ENCODE results near the gene NAE1. TPM values are rescaled to one million over a fixed set of nuclear protein-coding genes. Genes with fewer than 3 reads are reported as not detected.

NAE1 gene
- 10 to 100 TPM in 4 of 5 donors, 1 to 10 TPM in 1; 4.5 to 72.1 (median 16.9) TPM for total RNA-seq
- polyA plus RNA-seq: 10 to 100 TPM; 25.6 to 40.8 (median 32.0) TPM
- long read RNA-seq, donor 1, partial matches to known transcripts: 0 of 3 reads
- long read RNA-seq, donor 1, other reads (novel, unspliced or antisense): 0 of 3 reads
- long read RNA-seq, donor 2, transcript NAE1-201 (20 exons, 1,837 nt): major isoform, 6 of 12 reads
- long read RNA-seq, donor 2, partial matches to known transcripts: 6 of 12 reads
- long read RNA-seq, donor 2, other reads (novel, unspliced or antisense): 0 of 12 reads
- long read RNA-seq, donor 3, partial matches to known transcripts: 0 of 5 reads
- long read RNA-seq, donor 3, other reads (novel, unspliced or antisense): 0 of 5 reads
- long read RNA-seq, donor 4, partial matches to known transcripts: 0 of 2 reads
- long read RNA-seq, donor 4, other reads (novel, unspliced or antisense): 0 of 2 reads
- long read RNA-seq, donor 5, transcript NAE1-201 (20 exons, 1,837 nt): major isoform, 5 of 5 reads
- long read RNA-seq, donor 5, partial matches to known transcripts: 0 of 5 reads
- long read RNA-seq, donor 5, other reads (novel, unspliced or antisense): 0 of 5 reads
- long read RNA-seq, donor 6, transcript NAE1-201 (20 exons, 1,837 nt): major isoform, 17 of 34 reads
- long read RNA-seq, donor 6, partial matches to known transcripts: 10 of 34 reads
- long read RNA-seq, donor 6, other reads (novel, unspliced or antisense): 5 of 34 reads
- long read RNA-seq, donor 7, partial matches to known transcripts: 0 of 3 reads
- long read RNA-seq, donor 7, other reads (novel, unspliced or antisense): 0 of 3 reads
- long read RNA-seq, donor 8, transcript NAE1-201 (20 exons, 1,837 nt): major isoform, 6 of 15 reads
- long read RNA-seq, donor 8, partial matches to known transcripts: 5 of 15 reads
- long read RNA-seq, donor 8, other reads (novel, unspliced or antisense): 0 of 15 reads
- long read RNA-seq, donor 9, partial matches to known transcripts: 8 of 17 reads
- long read RNA-seq, donor 9, other reads (novel, unspliced or antisense): 0 of 17 reads
- long read RNA-seq, donor 10, partial matches to known transcripts: 5 of 11 reads
- long read RNA-seq, donor 10, other reads (novel, unspliced or antisense): 0 of 11 reads

DNA sequence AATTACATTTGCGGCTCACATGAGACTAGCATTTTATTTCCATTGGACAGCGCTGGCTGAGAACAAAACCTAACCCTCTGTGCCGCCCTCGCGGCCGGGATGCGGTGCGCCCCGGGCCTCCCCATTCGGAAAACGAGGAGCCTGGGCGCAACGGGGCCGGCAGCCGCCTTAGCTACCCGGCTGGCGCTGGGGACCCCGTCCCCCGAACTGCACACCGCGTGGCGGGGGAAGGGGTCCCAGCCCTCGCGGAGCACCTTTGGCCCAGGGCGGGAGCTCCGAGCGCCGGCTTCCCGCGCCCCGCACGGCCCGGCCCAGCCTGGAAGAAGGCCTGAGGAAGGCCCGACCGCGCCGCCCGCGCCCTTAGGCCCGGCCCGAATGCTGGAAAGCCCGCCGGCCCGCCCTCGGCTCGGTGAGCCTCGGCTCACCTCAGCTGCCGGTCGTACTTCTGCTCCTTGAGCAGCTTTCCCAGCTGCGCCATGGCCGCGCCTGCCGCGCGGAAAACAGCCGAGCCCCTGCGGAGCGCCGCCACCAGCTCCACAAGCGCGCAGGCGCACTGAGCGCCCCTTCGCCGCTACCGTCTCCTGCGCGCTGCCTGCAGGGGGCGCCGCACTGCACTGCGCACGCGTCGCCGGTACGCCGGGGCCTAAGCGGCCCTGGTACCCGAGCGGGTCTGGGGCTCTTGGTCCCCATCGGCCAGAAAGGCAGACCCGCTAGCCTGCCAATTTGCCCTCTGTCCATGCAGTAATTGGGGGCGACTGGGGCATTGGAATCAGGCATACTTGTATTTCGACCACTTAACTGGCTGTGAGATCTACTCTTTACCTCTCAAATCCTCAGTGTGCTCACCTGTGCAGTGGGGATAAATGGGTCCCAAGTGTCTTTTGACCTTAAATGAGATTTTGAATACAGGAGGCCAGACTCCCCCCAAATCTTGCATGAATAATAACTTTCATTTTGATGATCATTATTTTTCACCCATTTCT lies at the start of gene NAE1:
Gene NAE1, minus strand, starts transcription at position 555 of the 983 bp plus-strand sequence. Its CDS starts 77 bp downstream, at position 478.
- intact Hi-C loops (cut with DNase I; ENCODE audit: low total_unique reads): no loop called here
- TF ChIP-seq POLR2AphosphoS5 (IDR thresholded peaks at IDR 0.05) (peak; percentile 65 to 97 (median 92)), POLR2A (IDR thresholded peaks at IDR 0.05) (peak in 1 of 4 donors; percentile 29), EP300 (IDR thresholded peaks at IDR 0.05) (no peak)
- TF ChIP-seq, protein P1, sequence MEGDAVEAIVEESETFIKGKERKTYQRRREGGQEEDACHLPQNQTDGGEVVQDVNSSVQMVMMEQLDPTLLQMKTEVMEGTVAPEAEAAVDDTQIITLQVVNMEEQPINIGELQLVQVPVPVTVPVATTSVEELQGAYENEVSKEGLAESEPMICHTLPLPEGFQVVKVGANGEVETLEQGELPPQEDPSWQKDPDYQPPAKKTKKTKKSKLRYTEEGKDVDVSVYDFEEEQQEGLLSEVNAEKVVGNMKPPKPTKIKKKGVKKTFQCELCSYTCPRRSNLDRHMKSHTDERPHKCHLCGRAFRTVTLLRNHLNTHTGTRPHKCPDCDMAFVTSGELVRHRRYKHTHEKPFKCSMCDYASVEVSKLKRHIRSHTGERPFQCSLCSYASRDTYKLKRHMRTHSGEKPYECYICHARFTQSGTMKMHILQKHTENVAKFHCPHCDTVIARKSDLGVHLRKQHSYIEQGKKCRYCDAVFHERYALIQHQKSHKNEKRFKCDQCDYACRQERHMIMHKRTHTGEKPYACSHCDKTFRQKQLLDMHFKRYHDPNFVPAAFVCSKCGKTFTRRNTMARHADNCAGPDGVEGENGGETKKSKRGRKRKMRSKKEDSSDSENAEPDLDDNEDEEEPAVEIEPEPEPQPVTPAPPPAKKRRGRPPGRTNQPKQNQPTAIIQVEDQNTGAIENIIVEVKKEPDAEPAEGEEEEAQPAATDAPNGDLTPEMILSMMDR (IDR thresholded peaks at IDR 0.05): peak in 5 of 7 experiments; percentile 86 to 98 (median 91)
- WGBS, 5 donors: 0 to 2% (median 1%) methylated on average over 22 to 84 of the region's 84 CpGs
- H3K4me3 ChIP-seq: peak within 1 kb of the TSS; percentile 80 to 90 (median 83)
- no peaks in the 10 kb centered on the region for H3K27me3 ChIP-seq
- peak within 1 kb of the TSS; percentile 88 to 94 (median 91) for H3K27ac ChIP-seq
- no peaks in the 10 kb centered on the region for H3K9me3 ChIP-seq
- peaks cover 11 to 35% (median 22%) of the 10 kb centered on the region in 4 donors for H3K4me1 ChIP-seq
- peak; percentile 89 to 97 for DNase-seq
- peaks cover 7 to 29% (median 22%) of the 10 kb centered on the region in 4 donors for H3K36me3 ChIP-seq

- WGBS, 5 donors: 54 to 64% (median 62%) methylated on average over 5 of the region's 5 CpGs
- Histone ChIP-seq H3K27ac (no peak overlapping the region), H3K27me3 (no peaks in the 10 kb centered on the region), H3K4me1 (peaks cover 16 to 33% (median 24%) of the 10 kb centered on the region in 4 donors), H3K9me3 (no peaks in the 10 kb centered on the region), H3K36me3 (peaks cover 0 to 2% (median under 1%) of the 10 kb centered on the region in 4 donors), H3K4me3 (no peak overlapping the region)
- TF ChIP-seq POLR2AphosphoS5 (IDR thresholded peaks at IDR 0.05) (no peak), EP300 (IDR thresholded peaks at IDR 0.05) (no peak)
- TF ChIP-seq, protein P1 (IDR thresholded peaks at IDR 0.05): no peak
- no peak for DNase-seq
- intact Hi-C loops (cut with DNase I; ENCODE audit: low total_unique reads): no loop called here
These were observed 47.3 kb upstream of the NAE1 start for GRCh38 chr16:66878067-66878466.

DNA sequence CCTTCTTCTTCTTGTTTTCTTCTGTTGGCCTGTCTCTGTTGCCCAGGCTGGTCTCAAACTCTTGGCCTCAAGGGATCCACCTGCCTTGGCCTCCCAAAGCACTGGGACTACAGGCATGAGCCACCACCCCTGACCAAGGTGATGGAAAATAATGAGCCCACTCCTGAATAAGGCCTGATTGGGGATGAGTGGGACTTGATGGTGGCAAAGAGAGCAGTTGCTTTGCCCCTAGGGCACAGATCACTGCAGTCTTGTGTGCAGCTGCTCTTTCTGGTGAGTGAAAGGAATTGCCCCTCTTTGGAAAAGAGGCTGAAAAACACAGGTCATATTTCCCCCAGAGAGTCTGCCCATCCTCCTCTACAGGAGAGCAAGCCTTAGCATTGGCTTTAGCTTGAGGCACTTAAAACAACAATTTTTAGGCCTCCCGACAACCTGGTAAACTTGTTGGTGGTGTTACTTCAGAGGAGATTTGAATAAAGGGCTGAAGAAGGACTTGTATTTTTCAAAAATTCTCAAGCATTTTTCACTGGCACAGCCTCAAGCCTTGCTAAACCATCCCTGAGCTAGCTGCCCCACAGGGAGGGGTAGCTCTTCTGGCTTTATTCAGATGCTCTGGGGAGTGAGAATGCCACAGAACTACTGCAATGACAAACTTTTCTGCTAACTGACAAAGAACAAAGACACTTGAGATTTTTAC lies 43.5 kb upstream of the NAE1 start:
- H3K9me3 ChIP-seq: no peaks in the 10 kb centered on the region
- H3K4me3 ChIP-seq: no peak overlapping the region
- TF ChIP-seq POLR2AphosphoS5 (IDR thresholded peaks at IDR 0.05) (no peak), POLR2A (IDR thresholded peaks at IDR 0.05) (no peak), EP300 (IDR thresholded peaks at IDR 0.05) (no peak)
- H3K36me3 ChIP-seq: no peaks in the 10 kb centered on the region
- no peaks in the 10 kb centered on the region for H3K27me3 ChIP-seq
- intact Hi-C loops (cut with DNase I; ENCODE audit: low total_unique reads): no loop called here
- no peak overlapping the region for H3K27ac ChIP-seq
- DNase-seq: no peak
- WGBS, 5 donors: 63 to 83% (median 78%) methylated on average over 1 of the region's 1 CpG
- H3K4me1 ChIP-seq: peaks cover 7 to 26% (median 13%) of the 10 kb centered on the region in 4 donors

DNA sequence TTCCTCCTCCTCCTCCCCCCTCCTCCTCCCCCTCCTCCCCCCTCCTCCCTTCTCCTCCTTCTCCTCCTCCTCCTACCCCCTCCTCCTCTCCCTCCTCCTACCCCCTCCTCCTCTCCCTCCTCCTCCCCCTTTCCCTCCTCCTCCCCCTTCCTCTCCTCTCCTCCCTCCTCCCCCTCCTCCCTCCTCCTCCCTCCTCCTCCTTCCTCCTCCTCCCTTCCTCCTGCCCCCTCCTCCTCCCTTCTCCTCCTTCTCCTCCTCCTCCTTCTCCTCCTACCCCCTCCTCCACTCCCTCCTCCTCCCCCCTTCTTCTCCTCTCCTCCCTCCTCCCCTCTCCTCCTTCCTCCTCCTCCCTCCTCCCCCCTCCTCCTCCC lies 42.9 kb upstream of the NAE1 start:
- Histone ChIP-seq H3K36me3 (no peaks in the 10 kb centered on the region), H3K4me3 (no peak overlapping the region), H3K4me1 (peaks cover 7 to 26% (median 13%) of the 10 kb centered on the region in 4 donors), H3K27ac (peak overlapping the region in 3 of 5 donors; percentile 64 to 75 (median 68)), H3K27me3 (no peaks in the 10 kb centered on the region), H3K9me3 (no peaks in the 10 kb centered on the region)
- TF ChIP-seq, protein P1 (IDR thresholded peaks at IDR 0.05): no peak
- no peak for TF ChIP-seq POLR2AphosphoS5 (IDR thresholded peaks at IDR 0.05)
- no peak for TF ChIP-seq EP300 (IDR thresholded peaks at IDR 0.05)
- no peak for TF ChIP-seq POLR2A (IDR thresholded peaks at IDR 0.05)
- intact Hi-C loops (cut with DNase I; ENCODE audit: low total_unique reads): no loop called here
- no peak for DNase-seq
